ENCODE measurements around the gene PRPF18. TPM values are rescaled to one million over a fixed set of nuclear protein-coding genes. Genes with fewer than 3 reads are reported as not detected.

PRPF18 gene
- total RNA-seq, 1 donor from 2014 or later, result 3.4 TPM

DNA sequence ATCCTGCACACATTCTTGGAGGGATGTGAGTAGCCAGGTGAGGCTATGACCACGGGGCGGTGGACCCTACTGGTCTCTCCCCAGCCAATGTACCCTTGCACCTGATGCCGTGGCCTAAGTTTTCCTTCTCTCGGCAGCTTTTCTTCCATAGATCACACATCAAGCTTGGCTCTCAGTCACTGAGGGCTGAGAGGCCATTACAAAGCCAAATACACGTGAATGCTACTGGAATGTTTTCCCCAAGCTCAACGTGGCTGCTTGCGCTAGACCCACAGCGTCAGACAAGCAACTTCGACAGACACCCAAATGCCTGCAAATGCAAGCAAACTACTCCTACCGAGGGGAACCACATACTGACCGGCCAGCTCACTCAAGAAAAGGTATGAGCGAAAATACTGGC is 83.1 kb downstream of the PRPF18 start:
- Histone ChIP-seq H3K9me3 (no peaks in the 10 kb centered on the region), H3K4me3 (no peak overlapping the region), H3K27ac (no peak overlapping the region), H3K36me3 (peaks cover 29 to 68% of the 10 kb centered on the region in 2 donors), H3K27me3 (no peaks in the 10 kb centered on the region), H3K4me1 (no peaks in the 10 kb centered on the region)
- TF ChIP-seq CTCF (IDR thresholded peaks at IDR 0.05), result no peak
- no peak for DNase-seq (ENCODE audit: low spot score in 2 of 2)
- intact Hi-C loops (cut with DNase I), result loop anchor here (10.0 kb wide), 1 partner anchor 425 kb away; no protein-coding TSS in a partner anchor

- no peaks in the 10 kb centered on the region for H3K9me3 ChIP-seq
- no peak for TF ChIP-seq CTCF (IDR thresholded peaks at IDR 0.05)
- no peaks in the 10 kb centered on the region for H3K27me3 ChIP-seq
- intact Hi-C loops (cut with DNase I), result no loop called here
- no peak for DNase-seq (ENCODE audit: low spot score in 2 of 2)
- H3K36me3 ChIP-seq, result peaks cover 28 to 64% of the 10 kb centered on the region in 2 donors
- H3K27ac ChIP-seq, result no peak overlapping the region
- no peaks in the 10 kb centered on the region for H3K4me1 ChIP-seq
- no peak overlapping the region for H3K4me3 ChIP-seq
Measured at GRCh38 chr10:13670311-13670710, 83.5 kb downstream of the PRPF18 start.

DNA sequence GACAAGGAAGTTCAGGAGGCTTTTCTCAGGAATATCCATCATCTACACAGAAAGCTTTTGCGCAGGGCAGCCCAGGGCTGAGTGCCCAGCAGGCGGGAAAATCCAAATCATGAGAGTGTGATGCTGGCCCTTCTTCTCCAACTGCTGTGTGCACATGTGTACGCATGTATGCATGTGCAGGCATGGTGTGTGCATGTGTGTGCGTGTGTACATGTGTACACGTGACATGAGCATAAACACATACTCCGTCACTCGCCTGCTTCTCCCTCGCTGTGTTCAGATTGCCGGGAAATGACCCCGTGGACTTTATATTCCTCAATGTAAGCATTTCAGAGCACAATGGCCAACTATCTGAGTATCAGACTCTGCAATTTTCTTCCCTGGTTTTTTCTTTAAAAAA is 85.1 kb downstream of the PRPF18 start:
- TF ChIP-seq CTCF (IDR thresholded peaks at IDR 0.05), result no peak
- no peak overlapping the region for H3K27ac ChIP-seq
- intact Hi-C loops (cut with DNase I), result no loop called here
- DNase-seq (ENCODE audit: low spot score in 2 of 2), result no peak
- no peak overlapping the region for H3K4me3 ChIP-seq
- no peaks in the 10 kb centered on the region for H3K9me3 ChIP-seq
- no peaks in the 10 kb centered on the region for H3K27me3 ChIP-seq
- no peaks in the 10 kb centered on the region for H3K4me1 ChIP-seq
- peaks cover 19 to 49% of the 10 kb centered on the region in 2 donors for H3K36me3 ChIP-seq

GRCh38 chr10:13672548-13672947 is 85.8 kb downstream of the PRPF18 start:
- Histone ChIP-seq H3K4me1 (no peaks in the 10 kb centered on the region), H3K27ac (no peak overlapping the region), H3K4me3 (no peak overlapping the region), H3K27me3 (no peaks in the 10 kb centered on the region), H3K36me3 (peaks cover 17 to 43% of the 10 kb centered on the region in 2 donors), H3K9me3 (no peaks in the 10 kb centered on the region)
- TF ChIP-seq CTCF (IDR thresholded peaks at IDR 0.05), result no peak
- intact Hi-C loops (cut with DNase I), result no loop called here
- no peak for DNase-seq (ENCODE audit: low spot score in 2 of 2)

DNA sequence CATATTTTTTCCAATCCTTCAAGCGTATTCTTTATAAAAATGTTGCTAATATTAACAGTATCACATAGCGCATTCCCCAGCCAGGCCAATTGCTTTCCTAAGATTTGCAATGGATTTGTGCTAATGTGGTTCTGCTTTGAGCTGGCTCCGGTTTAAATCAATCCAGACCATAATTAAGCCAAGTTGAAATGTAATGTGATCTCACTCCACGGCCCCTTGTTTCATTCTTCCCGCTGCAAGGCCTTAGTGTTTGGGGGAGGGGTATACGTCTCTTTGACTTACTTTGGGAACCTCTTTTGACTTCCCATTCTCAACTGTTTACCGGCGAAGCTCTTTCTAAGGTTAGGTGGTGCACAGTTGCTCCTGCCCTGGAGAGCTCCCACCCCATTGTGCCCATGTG is 86.4 kb downstream of the PRPF18 start:
- no peak for TF ChIP-seq CTCF (IDR thresholded peaks at IDR 0.05)
- Histone ChIP-seq H3K4me1 (no peaks in the 10 kb centered on the region), H3K27ac (no peak overlapping the region), H3K4me3 (no peak overlapping the region), H3K27me3 (no peaks in the 10 kb centered on the region), H3K36me3 (peaks cover 11 to 38% of the 10 kb centered on the region in 2 donors), H3K9me3 (no peaks in the 10 kb centered on the region)
- intact Hi-C loops (cut with DNase I), result no loop called here
- DNase-seq (ENCODE audit: low spot score in 2 of 2), result no peak

Data from ascending aorta (tissue), 2 donors.